ENCODE results near the gene DYNC2I2.
"Not testable (repeated sequence)": the region's sequence is repeated elsewhere in the genome, so short reads cannot be mapped to it uniquely, and the experiment has no call there.

The DYNC2I2 gene

DNA sequence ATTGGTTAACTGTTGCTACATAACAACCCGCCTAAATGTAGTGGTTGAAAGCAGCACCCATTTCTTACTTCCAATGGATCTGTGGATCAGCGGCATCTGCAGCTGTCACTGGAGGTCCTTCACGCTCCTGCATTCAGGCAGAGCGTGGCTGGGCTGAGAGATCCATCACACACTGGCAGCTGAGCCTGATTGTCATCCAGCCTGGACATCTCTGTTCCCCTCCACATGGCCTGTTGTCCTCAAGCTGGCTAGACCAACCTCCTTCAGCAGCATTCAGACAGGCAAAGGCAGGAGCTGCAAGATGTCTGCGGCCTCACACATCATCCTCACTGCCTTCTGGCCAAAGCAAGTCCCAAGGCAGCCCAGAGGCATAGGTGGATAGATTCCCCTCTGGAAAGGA, 36.9 kb downstream of the DYNC2I2 start:
- in situ Hi-C loops (cut with MboI; ENCODE audit: low sequenced_read_pairs) = no loop called here

DNA sequence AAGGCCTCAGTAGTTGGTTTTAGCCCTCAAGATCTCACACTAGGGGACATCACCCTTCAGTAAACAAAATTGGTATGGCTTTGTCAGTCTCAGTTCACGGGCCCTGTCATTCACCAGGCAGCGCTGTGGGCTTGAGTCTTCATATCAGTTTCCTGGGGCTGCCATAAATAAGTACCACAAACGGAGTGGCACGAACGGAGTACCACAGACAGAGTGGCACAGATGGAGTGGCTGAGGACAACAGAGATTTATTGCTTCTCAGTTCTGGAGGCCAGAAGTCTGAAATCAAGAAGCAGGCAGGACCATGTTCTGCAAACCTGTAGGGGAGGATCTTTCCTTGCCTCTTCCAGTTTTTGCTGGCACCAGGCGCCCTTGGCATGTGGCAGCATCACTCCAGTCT, 37.5 kb downstream of the DYNC2I2 start:
- in situ Hi-C loops (cut with MboI; ENCODE audit: low sequenced_read_pairs) = no loop called here

GRCh38 chr9:128617943-128618342, 38.7 kb downstream of the DYNC2I2 start:
- in situ Hi-C loops (cut with MboI; ENCODE audit: low sequenced_read_pairs) = no loop called here

DNA sequence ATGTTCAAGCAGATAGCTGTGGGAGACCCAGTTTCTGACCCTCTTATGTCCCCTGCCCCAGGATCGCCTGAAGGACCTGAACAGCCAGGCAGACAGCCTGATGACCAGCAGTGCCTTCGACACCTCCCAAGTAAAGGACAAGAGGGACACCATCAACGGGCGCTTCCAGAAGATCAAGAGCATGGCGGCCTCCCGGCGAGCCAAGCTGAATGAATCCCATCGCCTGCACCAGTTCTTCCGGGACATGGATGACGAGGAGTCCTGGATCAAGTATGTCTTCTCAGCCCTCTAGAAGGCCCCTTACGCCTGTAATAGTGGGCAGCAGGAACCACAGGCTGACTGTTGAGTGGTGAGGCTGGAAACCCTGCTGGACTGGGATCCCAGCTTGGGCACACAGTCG, 41.1 kb downstream of the DYNC2I2 start:
- in situ Hi-C loops (cut with MboI; ENCODE audit: low sequenced_read_pairs) = no loop called here

- in situ Hi-C loops (cut with MboI; ENCODE audit: low sequenced_read_pairs) = no loop called here
Observed at GRCh38 chr9:128614728-128615127, 41.9 kb downstream of the DYNC2I2 start.

GRCh38 chr9:128611600-128612394, 44.9 kb downstream of the DYNC2I2 start:
- in situ Hi-C loops (cut with MboI; ENCODE audit: low sequenced_read_pairs) = no loop called here

DNA sequence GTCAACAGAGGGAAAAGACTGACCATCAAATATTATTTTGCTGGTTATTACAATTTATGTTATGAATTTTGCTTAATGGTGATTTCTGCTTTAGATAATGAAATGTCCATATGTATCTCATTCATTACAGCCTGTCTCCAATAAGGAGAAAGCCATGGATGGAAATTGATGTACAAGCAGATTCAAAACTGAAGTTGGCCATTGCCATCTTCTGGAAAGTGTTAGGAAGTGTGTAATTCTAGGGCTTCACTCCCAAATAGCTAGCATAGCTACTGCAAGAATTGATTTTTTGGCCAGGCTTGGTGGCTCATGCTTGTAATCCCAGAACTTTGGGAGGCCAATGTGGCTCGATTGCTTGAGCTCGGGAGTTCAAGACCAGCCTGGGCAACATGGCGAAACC, 45.8 kb downstream of the DYNC2I2 start:
- in situ Hi-C loops (cut with MboI; ENCODE audit: low sequenced_read_pairs) = no loop called here

DNA sequence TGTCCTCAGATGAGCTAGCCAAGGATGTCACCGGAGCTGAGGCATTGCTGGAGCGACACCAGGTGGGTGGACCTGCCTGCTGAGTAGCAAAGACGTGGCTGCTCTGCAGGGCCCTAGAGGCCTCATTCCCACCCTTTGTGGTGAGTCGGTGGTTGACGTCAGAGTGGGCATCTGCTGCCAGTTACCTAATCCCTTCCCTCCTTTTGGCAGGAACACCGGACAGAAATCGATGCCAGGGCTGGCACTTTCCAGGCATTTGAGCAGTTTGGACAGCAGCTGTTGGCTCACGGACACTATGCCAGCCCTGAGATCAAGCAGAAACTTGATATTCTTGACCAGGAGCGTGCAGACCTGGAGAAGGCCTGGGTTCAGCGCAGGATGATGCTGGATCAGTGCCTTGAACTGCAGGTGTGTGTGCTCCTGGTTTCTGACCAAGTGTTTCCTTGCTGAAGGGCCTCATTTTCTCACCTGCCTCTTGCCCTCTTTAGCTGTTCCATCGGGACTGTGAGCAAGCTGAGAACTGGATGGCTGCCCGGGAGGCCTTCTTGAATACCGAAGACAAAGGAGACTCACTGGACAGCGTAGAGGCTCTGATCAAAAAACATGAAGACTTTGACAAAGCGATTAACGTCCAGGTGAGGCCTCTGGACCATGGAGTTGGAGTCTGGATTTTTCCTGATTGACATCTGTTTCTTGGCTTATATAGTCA, 48.9 kb downstream of the DYNC2I2 start:
- in situ Hi-C loops (cut with MboI; ENCODE audit: low sequenced_read_pairs) = no loop called here

DNA sequence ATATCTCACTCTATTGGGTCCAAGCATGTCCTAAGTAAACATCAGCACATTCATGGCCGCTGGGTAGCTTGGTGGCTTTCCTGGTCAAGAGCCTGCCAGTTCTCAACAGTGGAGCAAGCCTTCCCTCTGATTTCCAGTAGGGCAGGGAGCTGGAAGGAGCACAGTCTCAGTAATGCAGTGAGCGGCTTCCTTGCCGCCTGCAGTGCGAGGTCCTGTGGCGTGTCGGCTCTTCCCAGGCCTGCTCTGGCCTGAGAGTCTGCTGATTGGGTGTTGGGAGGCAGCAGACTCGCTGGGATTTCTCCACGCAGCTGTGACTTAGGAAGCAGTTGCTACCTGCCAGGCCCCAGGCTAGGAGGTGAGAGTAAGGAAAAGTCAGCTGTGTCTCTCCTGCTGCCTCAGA, 53.0 kb downstream of the DYNC2I2 start:
- in situ Hi-C loops (cut with MboI; ENCODE audit: low sequenced_read_pairs) = no loop called here

GRCh38 chr9:128600099-128600498, 56.5 kb downstream of the DYNC2I2 start:
- in situ Hi-C loops (cut with MboI; ENCODE audit: low sequenced_read_pairs) = no loop called here

- in situ Hi-C loops (cut with MboI; ENCODE audit: low sequenced_read_pairs) = no loop called here
Observed at GRCh38 chr9:128595471-128595870, 61.2 kb downstream of the DYNC2I2 start.

DNA sequence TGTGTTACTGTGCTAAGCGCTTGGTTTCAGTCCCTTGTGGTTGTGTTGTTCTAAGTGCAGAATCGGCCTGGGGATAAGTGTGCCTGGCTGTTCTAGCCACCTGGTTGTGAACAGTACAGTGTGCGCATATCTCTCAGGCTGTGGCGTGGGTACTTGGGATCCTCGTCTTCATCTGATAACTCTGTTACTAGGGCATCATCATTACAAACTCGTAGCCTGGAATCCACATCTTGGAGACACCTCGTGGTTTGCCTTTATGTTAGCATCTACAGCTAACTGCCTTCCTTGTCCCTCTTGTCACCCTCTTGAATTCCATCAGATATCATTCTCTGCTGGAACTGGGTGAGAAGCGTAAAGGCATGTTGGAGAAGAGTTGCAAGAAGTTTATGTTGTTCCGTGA, 62.8 kb downstream of the DYNC2I2 start:
- in situ Hi-C loops (cut with MboI; ENCODE audit: low sequenced_read_pairs) = no loop called here

- in situ Hi-C loops (cut with MboI; ENCODE audit: low sequenced_read_pairs) = no loop called here
Observed at GRCh38 chr9:128593039-128593438, 63.6 kb downstream of the DYNC2I2 start.

GRCh38 chr9:128588581-128589233, 67.9 kb downstream of the DYNC2I2 start:
- in situ Hi-C loops (cut with MboI; ENCODE audit: low sequenced_read_pairs) = no loop called here

DNA sequence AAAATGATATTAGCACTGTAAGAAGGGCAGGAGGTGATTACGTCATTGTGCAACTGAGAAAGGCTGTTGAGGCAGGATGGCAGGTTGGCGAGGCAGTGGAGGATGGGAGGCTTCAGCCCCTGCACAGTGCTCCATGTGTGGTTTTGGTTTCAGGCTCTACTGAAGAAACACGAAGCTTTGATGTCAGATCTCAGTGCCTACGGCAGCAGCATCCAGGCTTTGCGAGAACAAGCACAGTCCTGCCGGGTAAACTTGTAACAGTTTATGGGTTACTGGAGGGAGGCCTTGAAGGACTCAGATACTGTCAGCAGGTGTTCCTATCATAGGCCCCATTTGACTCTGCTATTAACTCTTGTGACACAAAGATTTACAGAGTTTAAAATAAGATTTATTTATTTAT, 69.2 kb downstream of the DYNC2I2 start:
- in situ Hi-C loops (cut with MboI; ENCODE audit: low sequenced_read_pairs) = no loop called here

- in situ Hi-C loops (cut with MboI; ENCODE audit: low sequenced_read_pairs) = not testable (repeated sequence)
Observed at GRCh38 chr9:128586934-128587333, 69.7 kb downstream of the DYNC2I2 start.

DNA sequence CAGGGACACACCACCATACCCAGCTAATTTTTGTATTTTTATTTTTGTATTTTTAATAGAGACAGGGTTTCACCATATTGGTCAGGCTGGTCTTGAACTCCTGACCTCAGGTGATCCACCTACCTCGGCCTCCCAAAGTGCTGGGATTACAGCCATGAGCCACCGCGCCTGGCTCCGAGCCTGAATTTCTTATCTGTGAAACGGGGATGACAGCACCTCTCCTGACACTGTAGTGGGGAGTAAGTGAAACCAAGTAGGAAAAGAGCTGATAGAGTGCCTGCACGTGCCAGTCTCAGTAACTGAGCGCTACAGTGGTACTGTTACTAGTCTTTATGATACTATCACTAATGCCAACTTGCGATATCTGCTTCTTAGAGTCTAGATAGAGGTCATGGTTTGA, 71.5 kb downstream of the DYNC2I2 start:
- in situ Hi-C loops (cut with MboI; ENCODE audit: low sequenced_read_pairs) = not testable (repeated sequence)
